ENCODE data around the gene WEE2. TPM values are rescaled to one million over a fixed set of nuclear protein-coding genes. Genes with fewer than 3 reads are reported as not detected.
A peak's percentile ranks its signal among the peaks of the same experiment; 100 is the strongest.

WEE2 gene
- total and polyA plus RNA-seq, 2 of the 13 experiments (the other 11 are each of a cell fraction or from before 2014, with no cell fraction given): not detected

DNA sequence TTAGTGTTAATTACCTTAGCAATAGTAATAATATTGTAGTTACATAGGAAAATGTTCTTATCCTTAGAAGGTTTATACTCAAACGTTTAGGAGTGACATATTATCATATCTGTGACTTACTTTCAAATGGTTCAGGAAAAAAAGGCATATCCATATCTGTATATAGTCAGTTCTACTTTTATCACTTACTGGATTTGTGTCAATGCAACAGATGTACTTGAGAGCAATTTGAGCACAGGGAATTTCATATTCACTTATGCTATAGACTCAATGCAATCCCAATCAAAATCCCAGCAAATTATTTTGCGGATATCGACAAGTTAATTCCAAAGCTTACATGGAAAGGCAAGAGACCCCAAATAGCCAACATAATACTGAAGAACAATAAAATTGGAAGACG is 16.2 kb upstream of the WEE2 start:
- peaks cover 49% of the 10 kb centered on the region for H3K4me1 ChIP-seq (ENCODE audit: insufficient read depth, low read length)
- TF ChIP-seq, protein P1, sequence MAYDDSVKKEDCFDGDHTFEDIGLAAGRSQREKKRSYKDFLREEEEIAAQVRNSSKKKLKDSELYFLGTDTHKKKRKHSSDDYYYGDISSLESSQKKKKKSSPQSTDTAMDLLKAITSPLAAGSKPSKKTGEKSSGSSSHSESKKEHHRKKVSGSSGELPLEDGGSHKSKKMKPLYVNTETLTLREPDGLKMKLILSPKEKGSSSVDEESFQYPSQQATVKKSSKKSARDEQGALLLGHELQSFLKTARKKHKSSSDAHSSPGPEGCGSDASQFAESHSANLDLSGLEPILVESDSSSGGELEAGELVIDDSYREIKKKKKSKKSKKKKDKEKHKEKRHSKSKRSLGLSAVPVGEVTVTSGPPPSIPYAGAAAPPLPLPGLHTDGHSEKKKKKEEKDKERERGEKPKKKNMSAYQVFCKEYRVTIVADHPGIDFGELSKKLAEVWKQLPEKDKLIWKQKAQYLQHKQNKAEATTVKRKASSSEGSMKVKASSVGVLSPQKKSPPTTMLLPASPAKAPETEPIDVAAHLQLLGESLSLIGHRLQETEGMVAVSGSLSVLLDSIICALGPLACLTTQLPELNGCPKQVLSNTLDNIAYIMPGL (CRISPR knock-in tag; IDR thresholded peaks at IDR 0.05; ENCODE audit: borderline replicate concordance in 1 of 2, low read depth in 1 of 2): no peak
- TF ChIP-seq, protein P2, sequence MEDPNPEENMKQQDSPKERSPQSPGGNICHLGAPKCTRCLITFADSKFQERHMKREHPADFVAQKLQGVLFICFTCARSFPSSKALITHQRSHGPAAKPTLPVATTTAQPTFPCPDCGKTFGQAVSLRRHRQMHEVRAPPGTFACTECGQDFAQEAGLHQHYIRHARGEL (CRISPR knock-in tag; IDR thresholded peaks at IDR 0.05): no peak
- no peak for DNase-seq (ENCODE audit: low spot score)
- H4K20me1 ChIP-seq (ENCODE audit: insufficient read depth, low read length): 0 out of 2 replicates have a peak, but pooled peaks cover 6% of the 10 kb centered on the region
- no peak overlapping the region for H3K4me3 ChIP-seq (replicated peaks in 1 of 3; ENCODE audit: insufficient read depth in 1 of 3, low read depth in 2 of 3, low read length in 3 of 3)
- no peaks in the 10 kb centered on the region for H3K36me3 ChIP-seq (replicated peaks in 1 of 2; ENCODE audit: control insufficient read depth in 1 of 2, insufficient read depth in 2 of 2, low read length in 2 of 2)
- no peaks in the 10 kb centered on the region for H3K27me3 ChIP-seq (ENCODE audit: control insufficient read depth in 1 of 2, insufficient read depth in 2 of 2, low read length in 2 of 2)
- H3K27ac ChIP-seq (ENCODE audit: extremely low read length, insufficient read depth, low read length): no peak overlapping the region
- in situ Hi-C loops (cut with HindIII; ENCODE audit: extremely low pct_ligation_motif_present, low pct_unique_long_range_greater_than_20kb): no loop called here
- no peak for FAIRE-seq
- WGBS (ENCODE audit: low lambda C conversion rate): 90% methylated on average over 4 of the region's 4 CpGs
- POLR2A ChIA-PET: no interaction called here
- H3K9me3 ChIP-seq (ENCODE audit: low read length): no peaks in the 10 kb centered on the region
- no peak overlapping the region for H3K4me2 ChIP-seq (ENCODE audit: low read depth, low read length)
- ATAC-seq: no peak
- CTCF ChIA-PET (ENCODE audit: low intra/inter-chr PET ratio, low total read pairs): no interaction called here
- no peak overlapping the region for H2AFZ ChIP-seq (ENCODE audit: low read length)
- BruUV-seq (replicated peaks): no TSS peak
- intact Hi-C loops (cut with micrococcal nuclease; ENCODE audit: unreplicated experiment): no loop called here
- no peaks in the 10 kb centered on the region for H3K79me2 ChIP-seq (ENCODE audit: insufficient read depth, low read length)
- no peak overlapping the region for H3K9ac ChIP-seq (ENCODE audit: insufficient read depth, low read depth, low read length)

DNA sequence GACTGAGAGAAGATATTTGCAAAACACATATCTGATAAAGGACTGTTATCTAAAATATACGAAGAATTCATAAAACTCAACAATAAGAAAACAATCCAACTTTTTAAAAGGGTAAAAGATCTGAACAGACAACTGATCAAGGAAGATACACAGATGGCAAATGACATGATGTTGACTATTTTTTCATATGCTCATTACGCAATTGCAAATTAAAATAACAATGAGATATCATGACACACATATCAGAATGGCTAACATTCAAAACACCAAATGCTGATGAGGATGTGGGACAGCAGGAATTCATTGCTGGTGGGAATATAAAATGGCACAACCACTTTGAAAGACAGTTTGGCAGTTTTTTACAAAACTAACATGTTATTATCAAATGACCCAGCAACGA is 15.1 kb upstream of the WEE2 start:
- no peak for FAIRE-seq
- no peak overlapping the region for H3K4me2 ChIP-seq (ENCODE audit: low read depth, low read length)
- no peak for DNase-seq (ENCODE audit: low spot score)
- no peak for TF ChIP-seq NFKB2 (CRISPR knock-in tag; IDR thresholded peaks at IDR 0.05; ENCODE audit: borderline replicate concordance)
- peak; percentile 51; the same call in 1 of the 2 replicates for TF ChIP-seq CEBPB (IDR thresholded peaks at IDR 0.05; ENCODE audit: borderline replicate concordance, low read depth, low read length)
- no peak overlapping the region for H3K27ac ChIP-seq (ENCODE audit: extremely low read length, insufficient read depth, low read length)
- no peak overlapping the region for H2AFZ ChIP-seq (ENCODE audit: low read length)
- POLR2A ChIA-PET: no interaction called here
- no peak overlapping the region for H3K9ac ChIP-seq (ENCODE audit: insufficient read depth, low read depth, low read length)
- no peaks in the 10 kb centered on the region for H3K9me3 ChIP-seq (ENCODE audit: low read length)
- no peak overlapping the region for H3K4me3 ChIP-seq (replicated peaks in 1 of 3; ENCODE audit: insufficient read depth in 1 of 3, low read depth in 2 of 3, low read length in 3 of 3)
- BruUV-seq (replicated peaks): no TSS peak
- in situ Hi-C loops (cut with HindIII; ENCODE audit: extremely low pct_ligation_motif_present, low pct_unique_long_range_greater_than_20kb) (no loop called here), intact Hi-C loops (cut with micrococcal nuclease; ENCODE audit: unreplicated experiment) (no loop called here)
- H3K79me2 ChIP-seq (ENCODE audit: insufficient read depth, low read length): no peaks in the 10 kb centered on the region
- 93% methylated on average over 3 of the region's 3 CpGs for WGBS (ENCODE audit: low lambda C conversion rate)
- no peaks in the 10 kb centered on the region for H3K27me3 ChIP-seq (ENCODE audit: control insufficient read depth in 1 of 2, insufficient read depth in 2 of 2, low read length in 2 of 2)
- CTCF ChIA-PET (ENCODE audit: low intra/inter-chr PET ratio, low total read pairs): no interaction called here
- H4K20me1 ChIP-seq (ENCODE audit: insufficient read depth, low read length): 0 out of 2 replicates have a peak, but pooled peaks cover 6% of the 10 kb centered on the region
- peaks cover 56% of the 10 kb centered on the region for H3K4me1 ChIP-seq (ENCODE audit: insufficient read depth, low read length)
- no peaks in the 10 kb centered on the region for H3K36me3 ChIP-seq (replicated peaks in 1 of 2; ENCODE audit: control insufficient read depth in 1 of 2, insufficient read depth in 2 of 2, low read length in 2 of 2)
- ATAC-seq: no peak
